ENCODE results near the gene ALPI.

GRCh38 chr2:232448304-232448690 lies 7.7 kb upstream of the ALPI start:
- no peak for TF ChIP-seq POLR2A (IDR thresholded peaks at IDR 0.05)
- TF ChIP-seq CTCF (IDR thresholded peaks at IDR 0.05) = no peak
